Daoy (cell line): ENCODE measurements around the gene LY6G6F. TPM values are rescaled to one million over a fixed set of nuclear protein-coding genes. Genes with fewer than 3 reads are reported as not detected.

ENCODE experiments used
- DNase-seq: peaks from one replicate; pipeline ENCODE4 v3.0.0-alpha.2; 2015; ENCODE audit warnings: low read depth
- total RNA-seq: library from RNA; depleted of rRNA; stranded (reverse); fragments of >200 nt; shearing (Covaris generic); gene quantifications from 2 replicates; pipeline ENCODE4 v1.2.3, GENCODE V29; 2014

The LY6G6F gene
- total RNA-seq, 1 experiment from 2014 or later = not detected

DNA sequence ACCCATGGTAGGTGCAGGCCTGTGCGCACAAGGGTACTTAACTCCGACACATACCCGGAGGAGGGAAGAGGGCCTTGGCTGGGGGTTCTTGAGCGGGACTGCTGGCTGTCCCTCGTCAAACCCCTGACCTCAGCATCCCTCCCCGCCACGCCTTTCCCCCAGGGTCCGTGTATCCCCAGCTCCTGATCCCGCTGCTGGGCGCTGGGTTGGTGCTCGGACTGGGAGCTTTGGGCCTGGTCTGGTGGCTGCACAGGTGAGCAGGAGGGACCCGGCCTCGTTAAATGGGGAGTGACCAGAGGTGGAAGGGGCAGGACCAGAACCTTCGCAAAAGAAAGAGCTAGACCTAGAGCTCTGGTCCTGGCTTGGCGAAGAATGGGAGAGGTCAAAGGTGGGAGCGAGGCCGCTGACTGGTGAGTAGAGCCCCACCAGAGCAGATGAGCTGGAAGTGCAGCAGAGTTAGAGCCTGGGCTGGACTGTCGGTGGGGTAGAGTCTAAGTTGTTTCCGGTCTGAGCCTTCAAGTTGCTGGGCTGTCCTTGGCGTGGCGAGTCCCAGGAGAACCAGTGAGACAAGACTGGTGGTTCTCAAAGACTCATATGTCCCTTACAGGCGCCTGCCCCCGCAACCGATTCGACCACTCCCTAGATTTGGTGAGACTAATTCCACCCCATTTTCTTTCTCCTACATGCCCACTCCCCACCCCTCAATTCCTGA is 17.5 kb downstream of the LY6G6F start:
- DNase-seq = no peak

DNA sequence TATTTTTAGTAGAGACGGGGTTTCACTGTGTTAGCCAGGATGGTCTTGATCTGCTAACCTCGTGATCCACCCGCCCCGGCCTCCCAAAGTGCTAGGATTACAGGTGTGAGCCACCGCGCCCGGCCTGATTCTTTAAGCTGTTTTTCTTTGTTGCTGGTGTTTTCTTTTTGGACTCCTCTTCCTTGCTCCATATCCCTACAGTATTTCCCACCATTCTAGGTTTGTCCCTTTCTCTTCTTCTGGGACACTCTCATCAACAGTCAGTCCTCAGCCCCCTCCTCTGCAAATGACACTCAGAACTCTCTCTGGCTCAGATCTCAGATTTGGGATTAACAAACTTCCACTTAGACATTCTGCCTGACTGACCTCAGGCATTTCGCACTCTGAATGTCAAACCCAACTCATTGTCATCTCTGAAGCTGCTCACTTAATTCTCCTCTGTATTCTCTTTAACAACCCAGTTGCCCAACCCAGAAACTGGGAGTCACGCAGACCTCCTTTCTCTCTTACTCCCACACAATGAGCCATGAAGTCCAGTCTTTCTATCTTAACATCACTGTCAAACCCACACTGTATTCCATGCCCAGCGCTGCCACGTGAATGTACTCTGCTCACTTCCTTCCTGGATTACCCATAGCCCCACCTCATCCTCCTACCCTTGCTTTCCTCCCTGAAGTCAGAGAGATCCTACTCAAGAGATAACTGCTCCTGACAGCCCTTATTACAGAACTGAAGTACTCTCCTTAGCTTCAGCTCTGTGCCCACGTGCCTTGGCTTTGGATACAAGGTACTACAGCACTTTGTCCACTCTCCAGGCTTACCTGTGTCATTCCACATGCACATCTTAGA is 19.1 kb downstream of the LY6G6F start:
- no peak for DNase-seq

DNA sequence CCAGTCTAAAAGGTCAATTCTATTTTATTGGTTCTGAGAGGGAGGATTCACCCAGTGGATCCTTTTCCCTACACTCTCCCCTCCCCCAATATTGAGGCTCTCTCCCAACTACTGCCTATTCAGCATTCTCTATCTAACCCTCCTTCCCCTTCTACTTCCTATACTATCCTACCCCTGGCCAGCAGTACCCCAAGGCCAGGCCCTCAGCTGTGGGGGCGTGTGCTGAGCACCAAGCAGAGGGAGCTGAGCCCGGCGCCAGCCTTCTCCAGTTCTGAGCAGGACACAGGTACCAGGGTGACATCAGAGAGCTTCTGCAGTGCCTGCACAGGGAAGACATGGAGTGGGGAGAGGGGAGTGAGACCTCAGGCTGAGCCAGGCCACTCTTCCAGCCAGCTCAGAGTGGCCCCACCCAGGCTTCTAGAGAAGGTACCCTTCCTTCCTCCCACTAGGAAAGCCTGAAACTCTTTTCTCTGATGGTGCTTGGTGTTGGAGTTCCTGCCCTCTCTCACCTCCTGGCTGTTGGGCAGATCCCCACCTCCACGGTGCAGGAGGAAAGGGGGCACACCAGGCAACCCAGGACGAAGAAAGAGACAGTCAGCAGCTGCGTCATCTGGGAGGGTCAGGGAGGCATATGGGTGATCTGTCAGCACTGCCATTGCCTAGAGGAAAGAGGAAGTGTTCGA is 20.5 kb downstream of the LY6G6F start:
- no peak for DNase-seq

DNA sequence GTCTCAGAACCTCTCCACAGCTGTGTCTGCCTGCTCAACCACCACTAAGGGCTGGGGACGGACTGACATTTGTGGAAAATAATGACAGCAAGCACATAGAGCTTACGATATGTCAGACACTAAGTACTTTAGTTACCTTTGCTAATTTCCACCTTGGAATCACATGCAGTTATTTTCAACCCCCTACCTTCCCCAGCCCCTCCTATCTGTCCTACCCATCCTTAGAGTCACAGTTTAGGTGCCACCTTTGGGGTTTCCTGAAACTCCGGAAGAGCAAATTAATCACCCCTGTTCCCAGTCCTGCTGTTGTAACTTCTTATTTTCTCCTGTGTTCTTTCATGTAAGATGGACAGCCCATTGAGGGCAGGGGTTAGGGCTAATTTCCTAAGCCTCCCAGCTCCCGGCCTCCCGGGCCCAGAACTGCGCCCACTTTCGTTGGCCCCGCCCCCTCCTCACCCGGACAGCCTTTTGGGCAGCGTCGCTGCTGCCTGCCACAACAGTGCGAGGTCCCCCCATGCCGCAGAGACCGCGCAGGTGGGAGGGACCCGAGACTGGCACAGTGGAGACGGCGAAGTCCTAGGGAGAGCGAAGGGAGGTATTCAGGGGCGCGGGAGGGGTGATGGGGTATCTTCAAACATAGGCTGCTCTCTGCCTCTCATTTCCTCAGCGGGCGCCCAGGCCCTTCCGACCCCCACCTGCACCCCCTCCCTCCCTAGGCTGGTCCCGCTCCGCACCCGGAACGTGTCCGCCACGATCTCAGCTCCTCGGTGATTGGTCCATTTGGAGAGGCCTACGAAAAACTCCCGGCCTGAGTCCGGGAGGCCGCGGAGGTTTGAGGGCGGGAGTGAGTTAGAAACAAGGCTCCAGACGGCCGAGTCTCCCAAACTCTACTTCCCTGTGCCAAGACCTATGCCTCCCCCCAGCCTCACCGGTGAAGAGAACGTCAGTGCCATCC is 21.3 kb downstream of the LY6G6F start:
- DNase-seq = no peak

DNA sequence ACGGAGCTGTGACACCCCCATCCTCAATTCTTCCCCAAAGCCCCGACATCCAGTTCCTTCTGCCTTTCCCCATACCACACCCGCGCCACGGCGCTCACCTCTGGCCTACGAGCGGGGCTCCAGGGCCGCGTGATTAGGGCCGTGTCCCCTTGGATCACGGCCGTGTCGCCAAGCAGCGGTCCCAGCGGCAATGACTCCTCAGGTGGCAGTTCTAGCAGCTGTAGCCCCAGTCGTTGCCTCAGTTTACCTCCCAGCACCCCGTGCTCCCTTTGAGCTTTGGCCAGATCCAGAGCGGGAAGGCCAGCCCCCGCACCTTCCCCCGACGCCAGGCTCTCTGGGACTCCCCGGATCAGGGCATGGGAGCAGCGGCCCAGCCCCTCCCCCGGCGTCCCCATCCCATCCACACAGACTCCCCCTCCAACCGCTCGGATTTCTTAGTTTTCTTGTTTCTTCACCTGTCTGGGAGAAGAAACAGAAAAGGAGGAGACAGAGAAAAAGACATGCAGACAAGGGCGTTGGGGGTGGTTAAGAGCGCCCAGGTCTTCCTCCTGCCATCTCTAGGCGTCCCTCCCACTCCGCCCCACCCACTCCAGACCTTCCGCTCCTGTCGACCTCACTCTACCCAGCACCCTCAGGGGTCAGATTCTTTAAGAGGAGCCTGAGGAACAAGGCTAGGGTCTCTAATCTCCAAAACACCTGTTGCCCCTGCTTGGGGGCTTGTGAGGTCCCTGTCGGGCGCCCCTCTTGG is 22.3 kb downstream of the LY6G6F start, which contains the start of gene DDAH2:
Gene DDAH2, minus strand, starts transcription at position 533 of the 748 bp plus-strand sequence. Its CDS starts 138 bp downstream, at position 395.
- no peak for DNase-seq

DNA sequence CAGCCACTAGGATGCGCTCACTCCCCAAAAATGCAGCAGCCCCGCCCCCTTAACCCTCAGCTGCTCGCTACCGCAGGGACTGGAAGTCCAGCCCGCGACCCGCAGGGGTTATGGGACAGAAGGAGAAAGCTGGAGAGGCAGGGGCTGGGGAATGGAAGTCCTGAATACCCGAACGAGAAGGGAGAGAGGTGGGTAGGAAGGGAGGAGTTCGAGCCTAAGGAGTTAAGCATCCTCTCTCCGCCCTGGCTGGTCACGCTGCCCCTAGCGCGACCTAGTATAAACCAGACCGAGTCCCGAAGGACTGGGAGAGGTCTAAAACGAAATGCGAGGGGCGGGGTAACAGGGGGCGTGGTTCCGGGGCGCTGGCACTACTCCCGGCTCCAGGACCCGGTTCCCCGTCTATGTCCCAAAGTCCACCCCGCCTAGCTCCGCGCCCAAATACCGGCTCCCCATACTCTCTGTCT is 22.9 kb downstream of the LY6G6F start:
- DNase-seq = peak; percentile 93

DNA sequence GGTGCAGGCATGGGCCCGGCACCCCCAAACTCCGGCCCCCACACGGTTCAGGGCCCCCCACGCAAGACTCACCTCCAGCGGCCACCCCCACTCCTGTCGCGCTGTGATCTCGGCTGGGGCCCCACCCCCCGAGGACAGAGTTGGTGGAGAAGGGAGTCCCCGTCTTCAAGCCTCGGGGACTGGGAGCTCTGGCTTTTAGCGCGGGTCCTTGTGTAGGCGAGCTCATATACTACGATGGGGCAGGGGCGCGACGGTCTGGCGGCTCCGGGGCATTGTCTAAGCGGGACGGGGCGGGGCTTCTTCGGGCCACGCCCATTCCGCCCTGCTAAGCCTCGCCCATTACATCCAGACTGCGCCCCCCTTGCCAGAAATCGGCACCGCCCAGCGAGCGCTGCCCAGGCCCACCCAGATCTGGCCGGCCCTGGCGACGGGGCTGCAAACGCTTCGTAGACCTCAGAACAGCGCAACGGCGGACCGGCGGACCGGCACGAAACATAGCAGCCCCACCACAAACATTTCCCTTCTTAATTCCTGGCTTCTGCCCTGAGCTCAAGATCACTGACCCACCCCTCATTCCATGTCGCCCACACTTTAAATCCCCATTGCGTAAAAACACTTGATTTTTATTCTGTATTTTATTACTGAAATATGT is 23.4 kb downstream of the LY6G6F start:
- DNase-seq = peak; percentile 95

DNA sequence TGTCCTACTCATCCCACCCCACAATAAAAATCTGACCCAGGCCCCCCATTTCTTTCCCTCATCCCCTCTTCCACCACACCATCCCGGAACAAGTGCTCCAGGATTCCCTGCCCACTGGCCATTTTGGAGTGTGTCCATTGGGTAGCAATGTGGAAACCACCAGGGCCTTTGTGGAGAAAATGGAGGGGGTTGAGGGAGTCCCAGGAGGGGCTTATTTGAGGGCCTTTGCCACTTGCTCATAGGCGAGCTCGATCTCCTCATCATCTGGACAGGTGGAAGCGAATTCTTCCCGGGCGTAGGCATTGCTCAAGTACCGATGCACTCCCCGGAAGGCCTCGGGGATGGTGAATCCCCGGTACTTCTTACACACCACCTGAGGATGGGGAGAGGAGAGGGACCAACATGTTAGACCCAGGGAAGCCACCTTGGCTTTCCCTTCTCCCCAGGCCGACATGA is 24.0 kb downstream of the LY6G6F start:
- DNase-seq = no peak

DNA sequence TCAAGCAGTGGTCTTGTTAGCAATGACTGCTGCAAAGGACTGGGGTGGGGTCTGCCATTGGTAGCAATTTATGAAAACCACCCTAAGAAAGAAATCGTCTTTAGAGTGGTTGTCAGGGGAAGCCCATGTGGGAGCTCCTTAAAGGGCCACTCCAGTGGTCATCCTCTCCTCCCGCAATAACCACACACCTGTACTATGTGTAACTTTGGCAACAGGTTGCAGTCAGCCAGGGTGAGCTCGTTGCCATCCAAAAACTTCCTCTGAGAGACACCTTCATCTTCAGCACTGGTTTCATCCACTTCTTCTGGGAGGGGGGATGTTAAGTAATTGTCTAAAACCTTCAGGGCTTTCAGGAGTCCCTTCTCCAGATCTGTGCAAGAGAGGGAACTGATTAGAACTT is 25.4 kb downstream of the LY6G6F start:
- no peak for DNase-seq

DNA sequence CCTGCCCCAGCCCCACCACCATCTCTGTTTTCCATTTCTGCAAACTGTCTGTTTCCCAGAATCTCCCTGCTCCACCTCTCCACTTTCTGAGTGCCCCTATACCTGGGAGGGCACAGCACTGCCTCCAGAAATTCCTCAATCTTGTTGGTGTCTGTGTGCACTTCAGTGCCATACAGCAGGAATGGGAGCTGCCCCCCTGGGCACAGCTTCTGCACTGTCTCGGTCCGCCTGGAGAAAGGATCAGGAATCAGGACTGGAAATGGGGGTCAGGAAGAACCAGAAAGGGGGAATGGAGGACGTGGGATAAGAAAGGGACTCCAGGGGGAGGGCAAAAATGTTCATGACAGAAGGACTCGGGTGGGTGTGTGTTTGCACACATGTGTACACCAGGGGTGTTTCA is 27.1 kb downstream of the LY6G6F start:
- no peak for DNase-seq

DNA sequence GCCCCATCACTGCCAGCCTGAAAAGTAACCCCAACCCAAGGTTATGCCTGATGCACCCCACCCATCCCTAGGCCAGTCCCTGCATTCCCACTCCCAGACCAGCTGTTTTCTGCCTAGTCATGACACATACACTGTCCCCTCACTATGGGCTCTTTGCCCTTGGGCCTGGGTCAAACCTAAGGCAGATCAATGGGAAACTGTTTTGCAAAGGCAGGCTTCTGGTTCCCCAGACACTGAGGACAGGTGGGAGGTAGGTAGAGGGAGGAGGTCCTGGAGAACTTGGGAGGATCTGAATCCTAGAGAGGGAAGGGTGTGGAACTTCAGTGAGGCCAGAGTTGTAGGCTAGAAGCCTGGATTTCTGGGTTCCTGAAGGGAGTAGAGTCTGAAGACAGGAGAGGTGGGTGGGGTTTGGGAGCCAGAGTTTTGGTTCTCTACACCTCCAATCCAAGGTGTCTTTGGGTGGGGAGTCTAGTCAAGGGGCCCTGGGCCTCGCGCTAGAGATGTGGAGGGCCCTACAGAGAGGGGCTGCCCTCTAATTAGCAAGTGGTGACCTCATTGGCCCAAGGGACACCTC is 27.7 kb downstream of the LY6G6F start:
- no peak for DNase-seq

DNA sequence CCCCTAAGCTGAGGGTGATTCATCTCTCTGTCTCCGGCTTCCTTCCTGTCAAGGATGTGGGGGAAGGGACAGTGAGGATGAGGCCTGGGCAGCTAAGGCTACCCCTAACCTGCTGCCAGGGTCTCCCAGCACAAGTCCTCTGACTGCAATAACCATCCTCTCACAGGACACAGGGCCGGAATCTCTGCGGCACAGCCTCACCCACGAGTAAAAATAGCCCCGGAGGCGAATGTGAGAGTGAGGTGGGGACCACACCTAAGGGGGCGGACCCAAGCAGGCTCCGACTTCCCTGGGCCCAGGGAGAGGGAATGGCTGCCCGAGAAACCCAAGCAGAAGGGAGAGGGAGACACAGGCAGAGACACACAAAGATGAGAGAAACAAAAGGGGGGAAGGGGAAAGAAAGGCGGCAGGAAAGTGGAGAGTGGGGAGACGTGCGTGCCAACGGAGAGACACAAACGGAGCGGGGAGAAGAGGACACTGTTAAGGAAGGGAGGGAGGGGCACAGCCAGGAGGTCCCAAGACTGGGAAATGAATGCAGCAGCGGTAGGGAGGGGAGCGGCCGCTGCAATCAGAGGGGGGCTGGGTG is 28.2 kb downstream of the LY6G6F start:
- DNase-seq = peak; percentile 95

DNA sequence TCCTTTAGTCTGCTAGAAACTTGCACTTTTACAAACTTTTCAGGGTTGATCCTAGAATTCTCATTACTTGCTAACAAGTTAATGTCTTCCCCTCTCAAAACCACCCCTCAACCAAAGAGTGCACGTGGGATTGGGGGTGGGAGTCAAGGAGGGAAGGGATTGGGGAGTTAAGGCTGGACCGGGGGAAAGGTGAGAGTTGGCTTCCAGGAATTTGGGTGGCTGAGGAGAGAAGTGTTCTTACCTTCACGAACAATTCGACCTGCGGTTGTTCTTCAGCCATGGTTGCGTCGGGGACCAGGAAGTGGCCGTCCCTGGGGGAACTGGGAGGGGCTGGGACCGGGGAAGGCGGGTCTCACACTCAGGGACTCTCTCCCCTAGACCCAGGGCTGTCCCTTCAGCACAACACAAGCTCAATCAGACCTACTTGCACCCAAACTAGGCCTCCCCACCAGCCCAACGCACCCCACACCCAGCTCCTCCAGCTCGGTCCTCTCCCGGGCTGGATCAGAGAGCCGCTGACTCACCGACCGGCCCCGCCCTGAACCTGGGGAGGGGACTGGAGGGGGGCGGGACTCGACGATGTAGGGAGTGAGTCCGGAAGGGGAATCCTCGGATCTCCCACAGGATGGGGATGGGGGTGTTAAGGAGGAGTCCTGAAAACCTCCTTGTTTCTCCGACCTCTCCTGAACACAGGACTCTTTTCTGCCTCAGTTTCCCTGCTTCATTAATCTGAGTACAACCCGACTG is 29.5 kb downstream of the LY6G6F start, which contains the start of gene CLIC1:
Gene CLIC1, minus strand, starts transcription at position 510 of the 747 bp plus-strand sequence. Its CDS starts 230 bp downstream, at position 280.
- peak; percentile 97 for DNase-seq

DNA sequence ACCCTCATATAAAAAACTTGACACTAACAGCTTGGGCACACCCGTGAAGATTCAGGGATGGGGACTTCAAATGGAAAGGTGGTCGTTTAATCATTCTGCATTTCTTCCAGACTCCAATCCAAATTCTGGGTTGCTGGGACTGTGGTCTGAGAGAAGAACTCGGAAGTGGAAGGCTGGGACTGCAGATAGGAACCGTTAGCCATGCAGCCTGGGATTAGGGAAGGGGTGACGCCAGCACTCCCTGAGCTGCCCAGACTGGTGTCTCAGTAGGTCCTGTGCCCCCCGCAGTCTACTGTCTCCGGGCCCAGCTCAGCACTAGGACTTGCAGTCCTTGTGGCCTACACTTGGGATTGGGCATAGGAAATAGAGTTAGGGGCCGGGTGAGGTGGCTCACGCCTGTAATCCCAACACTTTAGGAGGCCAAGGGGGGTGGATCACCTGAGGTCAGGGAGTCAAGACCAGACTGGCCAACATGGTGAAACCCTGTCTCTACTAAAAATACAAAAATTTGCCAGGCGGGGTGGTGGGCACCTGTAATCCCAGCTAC is 30.2 kb downstream of the LY6G6F start:
- no peak for DNase-seq

DNA sequence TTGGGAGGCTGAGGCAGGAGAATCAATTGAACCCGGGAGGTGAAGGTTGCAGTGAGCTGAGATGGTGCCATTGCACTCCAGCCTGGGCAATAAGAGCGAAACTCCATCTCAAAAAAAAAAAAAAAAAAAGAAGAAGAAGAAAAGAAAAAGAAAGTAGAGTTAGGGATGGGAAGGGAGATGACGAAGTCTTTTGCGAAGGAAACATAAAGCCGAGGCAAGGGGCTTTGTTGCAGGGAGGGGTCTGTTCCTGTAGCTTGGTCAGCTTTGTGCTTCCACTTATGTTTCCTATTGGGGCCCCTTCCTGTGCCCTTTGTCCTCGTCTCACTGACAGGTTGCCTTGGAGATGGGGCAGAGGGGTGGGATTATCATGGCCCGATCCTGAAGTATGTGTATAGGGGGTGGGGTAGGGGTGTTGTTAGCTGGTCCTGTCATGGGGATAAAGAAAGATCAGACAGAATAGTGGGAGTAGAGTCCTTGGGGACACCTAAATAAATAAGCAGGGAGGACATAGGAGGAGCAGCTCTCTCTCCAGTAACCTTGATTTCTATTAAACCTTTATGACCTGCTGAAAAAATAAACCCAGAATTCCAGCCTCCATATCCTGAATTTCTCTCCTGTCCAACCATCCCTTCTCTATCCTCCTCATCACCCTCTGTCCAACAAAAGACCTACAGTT is 30.8 kb downstream of the LY6G6F start:
- DNase-seq = peak; percentile 67

DNA sequence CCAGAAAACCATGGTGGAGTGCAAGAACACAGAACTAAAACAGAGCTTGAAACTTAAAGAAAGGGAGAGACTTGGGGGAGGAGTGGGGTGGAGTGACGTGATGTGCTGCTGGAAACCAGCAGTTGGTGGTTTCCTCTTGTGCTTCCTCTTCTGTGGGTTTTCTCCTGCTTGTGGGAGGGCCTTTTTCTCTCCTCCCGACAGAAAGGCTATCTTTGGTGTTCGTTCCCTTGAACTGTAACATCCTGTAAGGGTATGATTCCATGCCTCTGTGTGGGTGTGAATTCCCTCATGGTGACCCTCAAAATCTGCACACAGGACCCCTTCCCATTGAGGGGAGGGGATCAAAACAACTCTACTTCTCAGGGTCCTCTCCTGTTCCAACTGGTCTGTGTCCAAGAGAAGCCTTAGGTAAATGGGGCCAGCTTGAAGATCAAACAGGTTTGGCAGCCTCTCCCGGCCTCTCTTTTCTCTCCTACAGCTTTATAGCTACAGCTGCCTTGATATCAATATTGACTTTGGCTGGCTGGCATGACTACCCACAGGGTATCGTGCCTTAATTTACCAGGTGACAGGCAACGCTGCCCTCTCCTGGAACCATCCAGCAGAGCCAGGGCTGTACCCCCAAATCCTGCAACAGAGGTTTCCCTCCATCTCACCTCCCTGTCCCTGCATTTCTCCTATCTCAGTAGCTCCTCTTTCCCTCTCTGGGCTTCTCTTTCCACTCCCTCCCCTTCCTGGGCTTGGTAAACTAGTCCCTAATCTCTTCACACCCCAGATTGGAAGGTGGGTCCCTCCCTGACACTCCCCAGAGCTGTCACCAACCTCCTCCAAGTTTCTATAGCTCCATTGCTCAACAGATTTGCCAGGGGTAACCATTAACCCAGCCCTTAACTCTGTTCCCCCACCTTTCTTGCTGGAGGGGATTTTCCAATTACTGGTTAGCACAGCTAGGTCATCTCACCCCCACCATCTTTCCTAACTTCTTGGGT is 31.6 kb downstream of the LY6G6F start:
- peak; percentile 93 for DNase-seq
